GM18868 (cell line): ENCODE measurements around the gene LUC7L3.

Experiments
- ATAC-seq: cut with Tn5 transposase; IDR thresholded peaks from one replicate; pipeline ENCODE4 v1.9.1; 2021; ENCODE audit warnings: mild to moderate bottlenecking, moderate library complexity; ENCODE audit not compliant: unreplicated experiment

The LUC7L3 gene

DNA sequence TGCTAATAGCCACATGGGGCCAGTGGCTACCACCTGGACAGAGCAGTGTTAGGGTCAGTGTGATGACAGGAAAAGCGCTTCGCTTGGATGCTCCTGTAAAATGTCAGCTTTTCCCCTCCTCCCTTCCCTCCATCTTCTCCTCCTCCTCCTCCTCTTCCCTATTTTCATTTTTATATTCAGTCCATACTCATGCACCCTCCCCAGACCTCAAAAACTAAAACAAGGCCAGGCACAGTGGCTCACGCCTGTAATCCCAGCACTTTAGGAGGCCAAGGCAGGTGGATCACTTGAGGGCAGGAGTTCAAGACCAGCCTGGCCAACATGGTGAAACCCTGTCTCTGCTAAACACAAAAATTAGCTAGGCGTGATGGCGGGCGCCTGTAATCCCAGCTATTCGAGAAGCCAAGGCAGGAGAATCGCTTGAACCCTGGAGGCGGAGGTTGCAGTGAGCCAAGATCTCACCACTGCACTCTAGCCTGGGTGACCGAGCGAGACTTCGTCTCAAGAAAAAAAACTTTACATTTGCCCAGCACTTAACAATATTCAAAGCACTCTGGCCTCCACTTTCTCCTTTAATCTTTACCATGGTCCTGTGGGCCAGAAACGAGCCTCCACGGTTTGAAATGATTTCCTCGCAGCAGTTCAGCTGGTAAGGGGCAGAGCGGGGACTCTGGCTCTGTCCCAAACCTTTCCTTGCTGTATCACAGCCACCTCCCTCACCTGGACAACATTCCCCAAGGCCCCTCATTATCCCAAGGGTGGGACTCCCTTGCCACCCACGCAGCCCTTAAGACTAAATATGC, 33.5 kb upstream of the LUC7L3 start:
- ATAC-seq = no peak

DNA sequence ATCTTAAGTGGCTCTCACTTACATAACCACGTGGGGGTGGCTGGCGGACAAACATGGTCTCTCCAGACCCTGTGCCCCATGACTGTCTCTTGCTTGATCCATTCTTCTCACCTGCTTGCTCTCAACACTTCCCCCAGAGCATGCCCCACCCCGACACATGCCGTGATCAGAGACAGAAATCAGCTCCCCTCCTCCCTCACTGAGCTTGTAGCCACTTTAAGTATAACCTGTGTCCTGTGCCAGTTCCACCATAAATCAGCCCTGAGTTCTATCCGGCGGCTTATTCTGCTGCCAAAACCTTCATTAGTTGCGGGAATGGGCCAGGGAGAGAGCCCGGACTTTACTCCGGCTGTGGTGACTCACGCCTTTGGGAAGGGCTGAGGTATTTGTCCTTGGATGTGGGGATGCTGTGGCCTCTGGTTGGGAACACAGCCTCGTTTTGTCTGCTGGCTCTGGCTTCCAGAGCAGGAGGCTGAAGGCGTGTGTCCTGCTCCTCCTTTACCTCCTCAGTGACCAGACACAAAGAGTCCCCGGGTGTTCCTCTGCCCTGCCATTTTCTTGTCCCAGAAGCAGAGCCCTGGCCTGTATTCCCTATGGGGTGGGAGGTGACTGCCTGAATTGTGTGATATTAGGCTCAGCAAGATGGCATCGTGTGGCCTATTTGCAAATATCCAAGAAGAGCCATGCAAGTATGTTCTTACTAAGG, 32.8 kb upstream of the LUC7L3 start:
- ATAC-seq = no peak

- no peak for ATAC-seq
Measured at GRCh38 chr17:50687200-50688066, 32.0 kb upstream of the LUC7L3 start.

- no peak for ATAC-seq
Measured at GRCh38 chr17:50688245-50688644, 31.2 kb upstream of the LUC7L3 start.

DNA sequence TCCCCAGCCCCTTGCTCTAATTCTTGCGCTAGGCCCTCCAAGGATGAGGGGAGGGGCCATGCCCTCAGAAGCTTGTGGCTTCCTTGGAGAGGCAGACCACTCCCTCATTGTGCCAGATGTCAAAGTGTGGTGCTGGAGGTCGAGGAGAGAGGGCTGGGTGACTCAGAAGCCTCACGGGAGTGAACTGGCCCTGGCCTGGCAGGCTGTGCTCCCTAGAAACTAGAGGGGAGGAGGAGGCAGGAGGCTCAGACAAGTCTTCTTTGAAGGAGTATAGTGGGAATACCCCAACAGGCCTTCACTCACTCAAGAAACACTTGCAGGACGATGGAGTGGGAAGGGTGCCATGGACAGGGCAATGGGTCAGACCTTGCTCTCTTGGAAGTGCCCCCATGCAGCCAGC, 30.2 kb upstream of the LUC7L3 start:
- no peak for ATAC-seq

GRCh38 chr17:50689956-50690886, 29.2 kb upstream of the LUC7L3 start:
- no peak for ATAC-seq

GRCh38 chr17:50690887-50691549, 28.4 kb upstream of the LUC7L3 start:
- no peak for ATAC-seq

- no peak for ATAC-seq
Measured at GRCh38 chr17:50691550-50692447, 27.6 kb upstream of the LUC7L3 start.

DNA sequence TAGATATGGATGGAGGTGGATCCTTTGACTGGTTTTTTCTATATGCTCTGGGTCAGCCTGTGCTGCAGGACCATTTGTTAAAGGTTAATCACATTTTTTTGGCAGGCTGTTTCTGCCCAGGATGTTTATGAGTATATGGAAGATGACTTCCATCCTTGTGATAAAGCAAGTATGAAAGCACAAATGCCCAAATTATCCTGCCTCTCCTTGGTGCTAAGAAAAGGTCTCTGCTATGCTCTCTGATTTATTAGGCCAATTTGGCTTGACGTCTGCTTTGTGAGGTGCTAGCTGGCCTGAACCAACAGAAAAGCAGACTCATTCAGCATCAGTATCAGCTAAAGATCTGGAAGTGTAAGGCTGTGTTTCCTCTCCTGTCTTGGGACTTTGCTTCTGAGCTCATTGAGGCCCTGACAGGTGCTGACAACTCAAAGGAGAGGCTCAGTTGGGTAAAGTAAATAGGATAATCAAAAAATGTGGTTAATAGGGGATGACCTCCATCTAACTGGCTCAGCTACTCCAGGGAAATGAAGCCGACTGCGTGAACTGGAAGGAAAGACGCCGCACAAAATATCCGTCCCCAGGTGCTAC, 26.9 kb upstream of the LUC7L3 start:
- no peak for ATAC-seq

- ATAC-seq = no peak
Measured at GRCh38 chr17:50693036-50693682, 26.2 kb upstream of the LUC7L3 start.

GRCh38 chr17:50696365-50696879, 23.0 kb upstream of the LUC7L3 start:
- no peak for ATAC-seq

- ATAC-seq = no peak
Measured at GRCh38 chr17:50697062-50697461, 22.3 kb upstream of the LUC7L3 start.

DNA sequence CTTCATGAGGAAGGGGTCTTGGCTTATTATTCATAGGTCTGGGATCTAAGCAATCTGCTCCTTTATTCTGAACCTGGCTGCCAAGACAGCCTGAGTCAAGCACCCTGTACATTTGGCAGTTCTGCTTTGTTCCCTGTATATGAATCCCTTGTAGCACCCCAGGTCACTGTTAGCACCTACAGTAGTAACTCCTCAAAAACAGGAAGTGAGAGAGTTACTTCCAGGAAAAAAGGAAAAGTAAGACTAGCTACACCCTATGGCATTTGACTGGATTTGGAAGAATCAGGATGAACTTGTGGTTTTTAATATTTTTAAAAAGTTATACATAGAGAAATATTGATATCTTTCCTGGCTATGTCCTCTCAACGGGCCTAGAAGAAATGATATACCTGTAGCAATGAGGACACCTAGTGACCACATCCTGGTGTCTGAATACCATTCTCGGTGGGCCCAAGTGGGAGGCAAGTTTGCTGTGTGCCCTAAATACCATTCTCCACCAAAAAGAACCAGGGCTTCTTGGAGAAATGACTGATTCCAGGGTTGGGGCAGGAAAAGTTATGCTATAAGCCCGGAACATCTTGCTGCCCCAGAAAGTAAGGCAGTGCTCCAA, 21.6 kb upstream of the LUC7L3 start:
- no peak for ATAC-seq

DNA sequence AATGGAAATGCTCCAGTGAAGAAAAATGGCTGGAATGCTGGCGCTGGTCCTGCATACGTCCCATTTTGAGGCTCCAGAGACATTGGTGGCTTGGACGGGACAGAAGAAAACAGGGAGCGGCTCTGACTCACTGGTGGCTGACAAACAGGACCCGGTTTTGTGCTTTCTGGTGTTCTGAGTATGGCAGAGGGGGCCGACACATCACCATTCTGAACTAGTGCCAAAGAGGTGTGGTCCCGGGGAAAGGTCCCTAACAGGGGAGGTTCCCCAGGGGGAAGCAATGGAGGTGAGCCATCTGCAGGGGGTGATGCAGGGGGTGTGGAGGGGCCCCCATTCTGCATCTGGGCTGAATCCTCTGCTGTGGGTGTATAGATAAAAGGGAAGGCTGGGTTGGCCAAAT, 20.0 kb upstream of the LUC7L3 start:
- ATAC-seq = no peak

DNA sequence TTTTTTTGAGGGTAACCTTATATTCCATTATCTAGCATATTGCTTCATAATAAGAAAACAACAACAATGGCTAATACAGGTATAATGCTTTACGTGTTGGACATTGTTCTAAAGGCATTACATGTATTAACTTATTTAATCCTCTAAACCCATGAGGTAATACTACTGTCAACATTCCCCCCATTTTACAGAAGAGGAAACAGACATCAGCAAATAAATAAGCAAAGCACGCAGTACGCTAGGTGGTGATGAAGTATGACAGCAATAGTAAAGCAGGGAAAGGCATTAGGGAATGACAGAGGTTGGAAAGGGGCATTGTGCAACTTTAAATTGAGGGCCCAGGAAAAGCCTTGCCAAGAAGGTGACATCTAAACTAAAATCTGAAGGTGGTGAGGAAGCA, 16.2 kb upstream of the LUC7L3 start:
- no peak for ATAC-seq

DNA sequence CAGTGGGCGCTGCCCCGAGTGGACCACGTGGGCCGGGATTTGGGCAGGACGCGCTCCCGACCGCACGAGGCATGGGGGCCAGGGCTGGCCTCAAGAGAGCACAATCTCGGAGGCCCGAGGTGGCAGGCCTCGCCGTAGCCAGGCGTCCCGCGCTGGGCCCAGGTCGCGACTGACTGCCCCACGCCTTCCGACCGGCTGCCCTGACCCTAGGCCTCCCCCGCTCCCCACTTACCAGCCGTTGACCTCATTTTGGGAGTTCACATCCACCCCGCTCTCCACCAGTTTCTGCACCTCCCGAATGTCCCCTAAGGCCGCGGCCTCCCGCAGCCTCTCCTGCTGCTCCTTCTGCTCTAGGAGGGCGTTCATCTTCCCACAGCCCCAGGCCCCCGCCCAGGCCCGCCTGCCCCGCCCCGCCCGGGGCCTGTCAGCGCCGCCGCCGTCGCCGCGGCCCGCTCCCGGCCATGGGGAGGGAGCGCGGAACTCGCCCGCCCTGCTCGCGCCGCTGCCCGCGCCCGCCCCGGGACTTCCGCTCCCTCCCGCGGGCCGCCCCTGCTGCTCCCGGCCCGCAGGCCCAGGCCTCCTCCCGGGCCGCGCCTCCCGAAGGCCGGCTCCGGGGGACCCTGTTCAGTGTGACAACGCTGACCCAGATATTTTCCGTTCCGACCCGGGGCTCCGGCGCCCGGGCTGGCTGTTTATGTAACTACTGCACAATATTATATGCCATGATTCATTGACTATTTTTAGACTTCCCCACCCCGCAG, 11.9 kb upstream of the LUC7L3 start, which contains the start of gene ANKRD40:
Gene ANKRD40 (minus strand): TSS at position 626 of the 761 bp plus-strand sequence. CDS start 260 bp downstream, at position 366.
- peak; percentile 82 for ATAC-seq
